ENCODE data around the gene NCMAP. TPM values are rescaled to one million over a fixed set of nuclear protein-coding genes. Genes with fewer than 3 reads are reported as not detected.
"Not testable (repeated sequence)": the region's sequence is repeated elsewhere in the genome, so short reads cannot be mapped to it uniquely, and the experiment has no call there.

The NCMAP gene, protein sequence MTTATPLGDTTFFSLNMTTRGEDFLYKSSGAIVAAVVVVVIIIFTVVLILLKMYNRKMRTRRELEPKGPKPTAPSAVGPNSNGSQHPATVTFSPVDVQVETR
- 1.8 and 2.0 TPM in 2 replicates for total RNA-seq (2014; rRNA removed; shearing (Covaris generic))

DNA sequence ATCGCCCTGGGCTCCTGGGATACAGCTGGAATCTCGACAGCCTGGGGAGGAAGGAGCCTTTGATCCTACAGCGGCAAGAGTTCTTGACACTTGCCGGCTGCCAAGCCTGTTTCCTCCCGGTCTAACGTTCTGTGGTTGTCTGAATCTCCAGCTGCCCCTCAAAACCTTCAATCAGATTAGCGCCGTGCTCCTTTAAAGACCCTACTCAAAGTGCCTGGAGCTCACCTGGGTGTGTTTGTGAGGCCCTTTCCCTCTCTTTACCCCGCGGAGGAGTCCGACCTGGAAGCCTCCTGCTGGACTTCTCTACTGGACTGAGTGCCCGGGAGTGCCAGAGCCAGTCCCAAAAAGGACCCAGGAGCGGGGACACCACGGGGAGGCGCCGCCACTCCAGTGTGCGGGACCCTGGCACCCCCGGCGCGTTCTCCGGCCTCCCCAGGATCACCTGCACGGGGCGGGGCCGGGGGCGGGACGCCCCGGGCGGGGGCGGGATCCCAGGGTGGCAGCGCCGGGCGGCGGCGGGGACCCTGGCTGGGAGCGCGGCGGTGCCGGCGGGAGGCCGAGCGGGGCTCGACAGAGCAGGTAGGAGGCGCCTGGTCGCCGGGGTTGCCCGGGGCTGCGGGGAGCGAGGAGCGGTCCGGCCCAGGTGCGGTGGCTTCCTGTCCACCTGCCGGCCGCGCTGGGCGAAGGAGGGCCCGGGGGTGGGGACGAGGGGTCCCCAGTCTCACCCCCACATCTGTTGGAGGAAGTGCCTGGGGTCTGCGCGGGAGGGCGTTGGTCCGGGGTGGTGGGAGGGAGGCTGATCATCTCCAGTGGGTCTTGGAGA is at the start of gene NCMAP:
Gene NCMAP, plus strand, starts transcription at position 497 of the 823 bp plus-strand sequence. CDS start 39,344 bp downstream, outside the sequence.
- DNase-seq (ENCODE audit: low spot score) = peak; percentile 61

DNA sequence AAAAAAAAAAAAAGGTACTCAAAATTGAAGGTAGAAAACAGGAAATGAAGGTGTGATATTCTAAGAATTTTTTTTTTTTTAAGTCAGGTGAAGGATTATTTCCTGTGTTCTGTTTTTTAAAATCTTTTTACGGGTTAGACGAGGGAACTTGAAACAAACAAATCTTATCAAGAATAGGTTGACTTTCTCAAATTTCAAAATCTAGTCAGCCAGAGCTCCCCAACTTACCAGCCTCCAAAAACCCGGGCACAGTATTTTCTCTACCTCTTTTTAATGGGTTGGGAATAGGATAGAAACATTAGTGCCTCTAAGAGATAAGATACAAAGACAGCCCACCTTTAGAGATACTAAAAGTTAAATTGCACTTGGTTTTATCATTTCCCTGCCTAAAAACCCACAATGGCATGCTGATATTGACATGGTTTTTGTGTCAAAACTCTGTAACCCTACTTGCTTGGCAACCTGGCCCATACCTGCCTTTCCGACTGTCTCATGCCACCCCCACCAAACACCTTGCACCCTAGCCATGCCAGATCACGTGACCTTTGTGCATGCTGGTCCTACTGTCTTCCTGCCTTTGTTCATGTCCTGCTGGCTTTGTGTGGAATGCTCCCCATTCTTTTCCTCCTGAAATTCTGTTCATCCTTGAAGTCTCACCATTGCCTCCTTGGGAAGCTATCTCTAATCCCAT is 49.1 kb upstream of the NCMAP start:
- DNase-seq (ENCODE audit: low spot score) = no peak

DNA sequence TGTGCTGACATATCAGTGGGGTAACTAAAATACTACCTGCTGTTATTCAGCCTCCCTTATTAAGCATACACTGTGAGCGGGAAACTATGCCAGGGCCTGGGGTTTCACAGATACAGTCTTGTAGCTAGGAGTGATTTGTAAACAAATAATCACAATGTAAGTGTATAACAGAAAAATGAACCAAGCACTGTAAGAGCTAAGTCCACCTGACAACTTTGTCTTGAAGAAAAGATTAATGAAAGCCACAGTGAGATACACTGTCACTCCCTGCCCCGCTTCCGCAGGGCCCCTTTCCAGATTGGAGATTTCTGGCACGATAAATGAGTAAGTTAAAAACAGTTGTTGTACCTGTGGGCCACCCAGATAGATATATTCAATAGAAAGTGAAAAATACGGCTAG is 48.5 kb upstream of the NCMAP start:
- DNase-seq (ENCODE audit: low spot score) = no peak

DNA sequence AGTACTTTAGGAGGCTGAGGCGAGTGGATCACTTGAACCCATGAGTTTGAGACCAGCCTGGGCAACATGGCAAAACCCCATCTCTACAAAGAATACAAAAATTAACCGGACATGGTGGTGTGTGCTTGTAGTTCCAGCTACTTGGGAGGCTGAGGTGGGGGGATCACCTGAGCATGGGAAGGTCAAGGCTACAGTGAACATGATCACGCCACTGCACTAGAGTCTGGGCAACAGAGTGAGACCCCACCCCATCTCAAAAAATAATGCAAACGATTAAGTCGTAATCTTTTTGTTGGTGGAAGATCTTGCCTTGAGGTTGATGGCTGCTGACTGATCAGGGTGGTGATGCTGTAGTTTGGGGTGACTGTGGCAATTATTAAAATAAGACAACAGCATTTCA is 47.0 kb upstream of the NCMAP start:
- no peak for DNase-seq (ENCODE audit: low spot score)

DNA sequence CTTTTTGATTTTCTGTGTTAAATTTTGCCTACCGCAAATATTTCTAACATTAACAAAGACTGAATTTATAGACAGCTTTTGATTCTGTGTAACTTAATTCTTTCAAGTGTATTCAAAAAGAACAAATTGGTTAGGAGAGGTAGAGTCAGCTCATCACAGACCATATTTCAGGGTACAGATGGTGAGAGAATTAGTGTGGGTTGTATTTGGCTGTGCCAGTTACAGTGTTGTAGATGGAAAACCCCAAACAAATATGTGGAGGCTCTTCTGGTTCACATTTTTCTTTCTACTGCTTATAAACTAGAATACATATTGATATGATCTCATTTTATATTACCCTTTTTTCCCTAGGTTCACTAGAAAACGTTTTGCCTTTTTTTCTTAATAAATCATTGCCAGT is 42.2 kb upstream of the NCMAP start:
- DNase-seq (ENCODE audit: low spot score) = no peak

DNA sequence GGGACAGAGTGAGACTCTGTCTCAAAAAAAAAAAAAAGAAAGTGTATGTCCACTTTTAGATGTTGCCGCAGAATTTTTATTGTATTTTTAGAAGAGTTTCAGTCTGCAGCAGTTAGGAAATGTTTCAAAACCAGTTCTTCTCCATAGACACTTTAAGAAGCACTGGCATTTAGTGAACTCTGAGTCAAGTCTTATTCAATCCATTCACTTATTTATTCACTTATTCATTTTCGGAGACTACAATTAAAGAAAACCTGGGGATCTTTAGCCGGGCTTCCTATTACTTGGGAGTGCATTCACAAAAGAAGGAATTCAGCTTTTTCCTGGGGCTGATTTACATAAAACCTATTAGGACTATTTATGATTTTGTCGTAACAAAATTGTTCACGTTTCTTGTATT is 40.9 kb upstream of the NCMAP start:
- DNase-seq (ENCODE audit: low spot score) = no peak

DNA sequence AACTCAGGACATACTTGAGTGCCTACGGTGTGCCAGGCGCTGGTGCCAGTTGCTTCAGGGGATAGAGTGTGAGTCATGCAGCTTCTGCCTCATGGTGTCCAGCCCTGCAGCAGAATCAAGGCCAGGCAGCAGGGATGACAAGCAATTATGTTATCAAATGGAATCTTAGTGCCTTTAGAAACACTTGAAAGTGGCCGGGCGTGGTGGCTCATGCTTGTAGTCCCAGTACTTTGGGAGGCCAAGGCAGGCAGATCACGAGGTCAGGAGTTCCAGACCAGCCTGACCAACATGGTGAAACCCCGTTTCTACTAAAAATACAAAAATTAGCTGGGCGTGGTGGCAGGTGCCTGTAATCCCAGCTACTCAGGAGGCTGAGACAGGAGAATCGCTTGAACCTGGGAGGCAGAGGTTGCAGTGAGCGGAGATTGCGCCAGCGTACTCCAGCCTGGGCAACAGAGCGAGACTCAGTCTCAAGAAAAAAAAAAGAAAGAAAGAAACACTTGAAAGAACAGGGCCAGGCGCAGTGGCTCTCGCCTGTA is 40.1 kb upstream of the NCMAP start:
- DNase-seq (ENCODE audit: low spot score) = not testable (repeated sequence)

DNA sequence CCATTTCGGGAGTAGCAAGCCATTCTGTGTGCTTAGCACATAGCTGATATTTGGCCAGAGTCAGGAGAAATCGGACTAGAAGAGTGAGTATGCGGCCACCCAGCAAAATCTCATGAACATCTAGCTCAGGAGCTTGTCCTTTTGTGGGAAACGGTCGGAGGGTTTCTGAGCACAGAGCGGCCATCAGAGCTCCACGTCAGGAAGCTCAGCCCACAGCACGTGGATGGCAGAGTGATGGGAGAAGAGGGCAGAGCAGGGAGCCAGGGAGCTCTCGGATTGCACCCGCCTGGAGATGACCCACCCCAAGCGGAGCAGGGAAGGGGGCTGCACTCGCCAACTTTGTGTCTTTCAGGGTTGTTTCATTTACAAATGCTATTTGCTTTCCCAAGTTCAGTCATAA is 39.4 kb upstream of the NCMAP start:
- DNase-seq (ENCODE audit: low spot score) = no peak

DNA sequence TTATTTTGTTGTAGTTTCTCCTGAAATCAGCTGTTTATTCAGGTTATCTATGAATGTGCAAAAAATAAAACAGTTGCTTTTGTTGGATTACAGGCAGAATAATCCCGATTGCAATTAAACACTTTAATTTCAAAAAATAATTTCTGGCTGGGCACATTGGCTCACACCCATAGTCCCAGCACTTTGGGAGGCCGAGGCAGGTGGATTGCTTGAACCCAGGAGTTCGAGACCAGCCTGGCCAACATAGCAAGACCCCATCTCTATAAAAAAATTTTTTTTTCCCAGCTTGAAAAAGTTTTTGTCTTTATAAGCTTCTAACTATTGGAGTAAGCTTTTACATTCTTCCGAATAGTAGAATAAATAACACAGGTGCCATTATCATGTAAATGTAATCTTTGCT is 38.0 kb upstream of the NCMAP start:
- no peak for DNase-seq (ENCODE audit: low spot score)

DNA sequence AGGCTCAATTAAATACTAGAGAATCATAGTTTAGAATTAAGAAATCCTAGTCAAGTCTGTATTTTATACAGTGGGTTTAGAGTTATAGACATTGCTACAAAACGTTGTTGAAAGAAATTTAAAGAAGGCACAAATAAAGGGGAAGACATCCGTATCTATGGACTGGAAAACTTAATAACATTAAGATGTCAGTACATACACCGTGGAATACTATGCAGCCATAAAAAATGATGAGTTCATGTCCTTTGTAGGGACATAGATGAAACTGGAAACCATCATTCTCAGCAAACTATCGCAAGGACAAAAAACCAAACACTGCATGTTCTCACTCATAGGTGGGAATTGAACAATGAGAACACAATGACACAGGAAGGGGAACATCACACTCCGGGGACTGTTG is 35.6 kb upstream of the NCMAP start:
- not testable (repeated sequence) for DNase-seq (ENCODE audit: low spot score)

DNA sequence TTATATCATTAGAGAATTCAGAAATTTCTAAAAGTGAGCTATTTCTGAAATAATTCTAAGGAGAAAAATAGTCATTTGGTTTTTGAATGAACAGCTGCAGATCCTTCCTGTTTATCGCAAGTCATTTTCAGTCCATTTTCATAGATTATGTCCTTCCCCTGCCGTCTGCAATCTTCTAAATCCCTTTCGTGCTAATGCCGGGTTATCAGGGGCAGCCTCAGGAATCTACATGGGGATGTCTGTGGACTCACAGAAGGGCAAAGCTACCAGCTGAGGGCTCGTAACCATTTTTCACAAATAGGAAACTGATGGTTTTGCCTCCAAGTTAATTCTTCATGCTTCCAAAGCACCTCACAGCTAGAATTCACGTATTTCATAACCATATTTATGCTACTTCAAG is 30.3 kb upstream of the NCMAP start:
- no peak for DNase-seq (ENCODE audit: low spot score)

DNA sequence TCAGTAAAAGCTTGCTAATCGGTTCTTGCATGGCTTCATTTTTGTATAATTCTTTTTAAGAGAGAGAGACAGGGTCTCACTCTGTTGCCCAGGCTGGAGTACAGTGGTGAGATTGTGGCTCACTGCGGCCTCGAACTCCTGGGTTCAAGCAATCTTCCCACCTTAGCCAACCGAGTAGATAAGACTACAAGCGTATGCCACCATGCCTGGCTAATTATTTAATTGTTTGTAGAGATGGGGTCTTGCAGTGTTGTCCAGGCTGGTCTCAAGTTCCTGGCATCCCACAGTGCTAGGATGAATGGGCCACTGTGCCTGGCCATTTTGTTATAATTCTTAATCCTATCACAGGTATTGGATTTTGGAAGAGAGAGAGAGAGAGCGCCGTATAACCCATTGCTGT is 29.8 kb upstream of the NCMAP start:
- no peak for DNase-seq (ENCODE audit: low spot score)

DNA sequence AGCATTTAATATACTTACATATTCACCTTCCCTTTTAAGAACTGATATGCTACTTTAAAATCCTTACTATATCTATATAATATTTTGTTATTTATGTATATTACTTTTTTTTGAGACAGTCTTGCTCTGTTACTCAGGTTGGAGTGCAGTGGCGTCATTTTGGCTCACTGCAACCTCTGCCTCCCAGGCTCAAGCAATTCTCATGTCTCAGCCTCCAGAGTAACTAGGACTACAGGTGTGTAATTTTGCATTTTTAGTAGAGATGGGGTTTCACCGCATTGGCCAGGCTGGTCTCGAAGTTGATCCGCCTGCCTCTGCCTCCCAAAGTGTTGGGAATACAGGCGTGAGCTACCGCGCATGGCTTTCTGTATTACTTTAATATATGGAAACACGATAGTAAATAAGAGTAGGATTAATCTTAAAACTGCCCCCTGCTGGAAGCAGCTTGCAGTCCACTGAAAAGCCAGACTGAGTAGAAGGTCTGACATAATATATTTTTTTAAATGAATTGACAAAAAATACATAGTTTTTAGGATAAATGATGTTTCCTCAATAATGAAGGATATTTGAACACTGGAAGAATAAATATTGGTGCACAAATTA is 28.8 kb upstream of the NCMAP start:
- peak; percentile 40 for DNase-seq (ENCODE audit: low spot score)

DNA sequence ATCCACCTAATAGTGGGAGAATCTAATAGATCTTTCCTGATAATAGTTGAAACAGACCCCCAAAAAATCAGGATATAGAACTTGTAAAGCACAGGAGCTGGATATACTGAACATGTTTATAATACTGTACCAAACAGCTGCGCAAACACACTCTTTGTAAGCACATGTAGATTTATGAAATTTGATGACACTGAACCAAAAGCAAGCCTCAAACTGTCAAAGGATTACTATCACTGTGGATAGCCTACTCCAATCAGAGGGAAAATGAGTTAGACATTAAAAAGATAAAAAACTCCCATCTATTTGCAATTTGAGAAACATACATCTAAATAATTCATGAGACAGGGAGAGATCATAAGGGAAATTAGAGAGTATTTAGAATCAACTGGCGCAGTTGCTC is 27.1 kb upstream of the NCMAP start:
- DNase-seq (ENCODE audit: low spot score) = no peak

DNA sequence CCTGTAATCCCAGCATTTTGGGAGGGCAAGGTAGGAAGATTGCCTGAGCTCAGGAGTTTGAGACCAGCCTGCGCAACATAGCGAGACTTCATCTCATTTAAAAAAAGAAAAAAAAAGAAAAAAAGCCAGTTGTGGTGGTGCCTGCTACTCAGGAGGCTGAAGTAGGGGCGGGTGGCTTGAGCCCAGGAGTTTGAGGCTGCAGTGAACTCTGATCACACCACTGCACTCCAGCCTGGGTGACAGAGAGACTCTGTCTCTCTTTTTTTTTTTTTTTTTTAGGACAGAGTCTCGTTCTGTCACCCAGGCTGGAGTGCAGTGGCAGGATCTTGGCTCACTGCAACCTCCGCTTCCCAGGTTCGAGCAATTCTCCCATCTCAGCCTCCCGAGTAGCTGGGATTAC is 26.6 kb upstream of the NCMAP start:
- not testable (repeated sequence) for DNase-seq (ENCODE audit: low spot score)

DNA sequence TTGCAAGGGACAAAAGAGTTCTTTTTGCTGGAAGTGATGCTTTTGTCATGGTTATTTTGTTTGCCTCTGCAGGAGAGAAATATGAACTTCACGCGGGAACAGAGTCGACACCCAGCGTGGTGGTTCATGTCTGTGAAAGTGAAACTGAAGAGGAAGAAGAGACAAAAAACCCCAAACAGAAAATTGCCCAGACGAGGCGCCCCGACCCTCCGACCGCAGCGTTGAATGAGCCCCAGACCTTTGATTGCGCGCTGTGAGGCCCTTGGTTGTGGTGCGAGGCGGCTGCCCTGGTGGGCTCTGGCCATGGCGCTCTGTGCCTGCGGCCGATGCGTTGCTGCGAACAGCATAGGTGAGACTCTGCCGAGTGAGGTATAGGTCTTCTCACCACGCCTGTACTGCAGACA is 20.9 kb upstream of the NCMAP start:
- DNase-seq (ENCODE audit: low spot score) = no peak

DNA sequence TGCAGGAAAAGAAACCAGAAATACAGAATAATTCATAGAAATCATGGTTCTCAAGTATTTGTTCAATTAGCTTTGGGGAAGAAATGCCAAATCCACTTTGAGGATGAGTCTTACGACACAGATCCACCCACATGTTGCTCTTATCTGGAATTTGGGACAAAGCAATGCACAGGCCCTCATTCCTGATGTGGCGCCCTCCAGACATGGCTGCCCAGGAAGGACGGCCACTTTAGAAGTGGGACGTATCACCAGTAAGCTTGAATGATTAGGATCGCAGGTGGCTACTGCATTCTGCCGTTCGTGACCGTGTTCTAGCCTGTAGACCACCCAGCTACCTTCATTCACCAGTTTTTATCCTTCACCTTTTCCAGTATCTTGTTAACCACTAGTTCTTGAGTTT is 20.1 kb upstream of the NCMAP start:
- DNase-seq (ENCODE audit: low spot score) = no peak

DNA sequence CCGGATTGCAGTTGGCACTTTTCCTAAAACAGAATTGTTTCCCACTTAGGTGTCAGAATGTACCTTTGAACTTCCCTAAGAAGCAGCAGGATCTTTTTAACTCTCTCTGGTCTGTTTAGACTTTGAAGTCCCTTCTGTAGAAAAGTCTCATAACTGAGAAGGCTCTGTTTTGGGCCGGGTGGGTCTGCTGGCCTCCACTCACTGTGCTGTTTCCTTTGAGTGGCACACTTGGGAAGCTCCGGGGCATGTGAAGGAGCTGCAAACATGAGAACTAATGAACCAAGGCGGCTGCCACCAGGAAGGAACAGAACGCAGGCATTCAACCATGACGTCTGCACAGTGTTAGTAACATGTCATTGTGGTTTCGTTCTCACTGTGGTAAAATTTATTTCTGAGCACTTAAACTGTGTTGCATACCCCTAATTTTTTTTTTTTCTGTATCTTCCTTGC is 19.5 kb upstream of the NCMAP start:
- DNase-seq (ENCODE audit: low spot score) = peak; percentile 44

DNA sequence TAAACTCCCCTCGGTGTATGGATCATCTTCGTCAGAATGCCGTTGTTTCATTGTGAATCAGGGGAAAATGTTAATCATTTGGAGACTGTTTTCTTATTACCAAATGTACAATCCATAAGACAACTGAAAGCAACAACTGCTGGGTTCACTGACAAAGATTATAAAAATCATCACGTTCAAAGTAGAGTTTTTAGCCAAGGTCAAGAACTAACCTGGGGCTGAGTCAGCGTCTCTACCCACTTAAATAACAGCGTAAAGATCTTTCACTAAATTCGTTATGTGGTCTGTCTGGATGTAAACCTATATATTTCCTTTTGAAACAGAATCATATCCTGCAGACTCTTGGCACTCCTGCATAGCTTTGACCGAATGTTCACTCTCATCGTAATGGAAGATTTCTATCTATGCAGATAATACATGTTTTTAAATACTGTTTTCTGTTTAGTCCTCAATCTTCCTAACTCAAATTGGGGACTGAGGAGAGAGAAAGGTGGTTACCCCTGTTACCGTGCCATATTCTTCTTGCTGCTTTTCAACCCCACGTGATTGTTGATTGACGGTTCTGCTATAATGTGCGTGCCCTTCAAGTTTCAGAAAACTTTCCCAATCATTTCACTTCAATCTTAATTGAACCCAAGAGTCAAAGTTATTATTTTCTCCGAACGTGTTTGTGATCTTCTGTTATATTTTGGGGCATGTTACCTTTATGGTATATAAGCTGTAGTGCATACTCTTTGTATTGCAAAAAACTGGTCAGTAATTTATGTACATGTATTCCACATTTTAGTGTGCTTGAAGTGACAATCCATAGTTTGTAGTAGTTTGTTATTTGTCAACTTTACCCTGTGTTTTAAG is 15.6 kb upstream of the NCMAP start:
- peak; percentile 33 for DNase-seq (ENCODE audit: low spot score)

DNA sequence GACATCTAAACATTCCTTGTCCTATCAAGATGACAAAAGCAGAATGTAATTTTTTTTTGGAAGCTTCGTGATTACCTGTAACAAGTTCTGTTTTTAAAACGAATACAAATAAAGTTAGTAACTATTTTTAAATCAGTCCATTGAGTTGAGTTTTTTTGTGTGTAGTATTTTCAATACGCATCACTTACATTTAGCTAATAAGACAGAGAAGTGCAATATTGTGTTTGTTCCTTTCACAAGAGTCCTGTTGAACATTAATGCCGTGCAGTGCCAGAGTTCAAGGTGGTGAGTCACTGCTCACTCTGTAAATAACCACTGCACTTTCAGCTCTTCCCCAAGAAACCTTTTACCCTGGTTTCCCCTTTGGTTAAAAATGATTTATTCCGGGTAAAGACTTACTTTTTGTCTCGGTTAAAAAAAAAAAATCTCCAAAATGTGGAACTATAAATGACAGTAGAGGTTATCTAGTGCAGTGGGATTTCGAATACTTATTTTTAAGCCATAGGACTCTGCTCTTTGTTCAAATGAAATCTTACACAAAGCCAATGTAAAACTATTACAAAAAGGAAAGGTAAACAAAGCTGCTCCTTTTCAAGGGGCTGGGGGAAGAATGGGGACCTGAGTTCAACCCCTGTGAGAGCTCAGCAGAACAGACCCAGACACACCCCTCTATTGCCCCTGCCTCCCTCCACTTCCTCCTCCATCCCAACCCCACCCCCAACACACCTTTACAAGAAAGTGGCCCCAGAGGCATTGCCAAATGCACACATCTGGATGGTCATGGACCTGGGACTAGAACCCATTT is 14.8 kb upstream of the NCMAP start:
- DNase-seq (ENCODE audit: low spot score) = peak; percentile 87

All from HT-29 (cell line).